HG03520 (cell line): ENCODE results near the gene C22orf42.
"Not testable (repeated sequence)": the region's sequence is repeated elsewhere in the genome, so short reads cannot be mapped to it uniquely, and the experiment has no call there.

Experiments used
- ATAC-seq: cut with Tn5 transposase; IDR thresholded peaks from one replicate; pipeline ENCODE4 v1.9.1; 2021; ENCODE audit warnings: mild to moderate bottlenecking, moderate library complexity; ENCODE audit not compliant: unreplicated experiment

The C22orf42 gene

GRCh38 chr22:32191021-32191420 lies 31.9 kb upstream of the C22orf42 start:
- ATAC-seq, result not testable (repeated sequence)

DNA sequence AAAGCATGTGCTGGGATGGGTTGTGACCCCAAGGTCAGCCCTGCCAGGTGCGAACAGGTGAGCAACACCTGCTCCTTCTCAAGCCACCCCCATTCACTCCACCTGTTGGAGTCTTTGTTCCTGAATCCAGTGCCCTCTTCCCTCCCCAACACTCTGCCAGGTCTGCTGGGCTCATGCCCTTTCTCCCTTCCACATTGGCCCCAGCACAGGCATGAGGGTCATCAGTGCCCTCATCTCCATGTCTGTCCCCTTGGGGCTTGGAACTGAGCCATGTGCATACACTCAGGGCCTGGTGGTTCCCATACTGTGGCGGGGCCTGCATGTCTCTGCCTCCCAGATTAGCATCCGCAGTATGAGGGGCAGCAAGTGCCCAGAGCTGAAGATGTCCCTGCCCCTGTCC lies 26.7 kb upstream of the C22orf42 start:
- no peak for ATAC-seq

DNA sequence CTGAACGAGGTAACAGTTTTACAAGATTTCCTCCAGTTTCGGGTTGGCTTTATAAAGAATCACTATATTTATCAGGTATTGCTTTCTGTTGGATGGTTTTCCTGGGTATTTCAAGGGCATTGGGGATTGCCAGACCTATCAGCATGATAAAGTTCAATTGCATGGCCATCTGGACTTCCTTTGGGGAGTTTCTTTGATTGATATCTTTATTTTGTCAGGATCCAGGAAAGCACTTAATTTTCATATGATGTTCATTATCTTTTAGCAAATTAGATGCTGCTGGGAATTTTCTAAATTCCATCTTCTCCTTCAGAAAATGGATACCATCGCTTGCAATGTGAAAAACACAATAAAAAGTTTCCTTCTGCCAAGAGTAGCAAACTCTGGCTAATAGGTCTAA lies 24.5 kb upstream of the C22orf42 start:
- no peak for ATAC-seq

DNA sequence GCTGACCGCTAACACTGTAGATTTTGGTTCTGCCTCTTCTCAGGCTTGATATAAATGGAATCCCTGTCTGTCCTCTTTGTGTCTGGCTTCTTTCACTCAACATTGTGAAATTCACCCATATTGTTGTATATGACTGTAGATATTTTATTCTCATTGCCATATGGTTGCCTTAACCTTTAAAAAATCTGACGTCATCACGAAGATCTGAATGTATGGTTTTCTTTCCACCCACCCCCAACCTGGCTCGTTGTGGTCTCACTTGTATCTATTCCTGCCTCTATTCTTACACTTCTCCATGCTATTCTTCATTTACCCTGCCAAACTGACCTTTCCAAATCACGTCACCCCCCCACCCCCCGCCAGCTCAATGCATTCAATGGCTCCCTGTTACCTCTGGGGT lies 21.9 kb upstream of the C22orf42 start:
- no peak for ATAC-seq

DNA sequence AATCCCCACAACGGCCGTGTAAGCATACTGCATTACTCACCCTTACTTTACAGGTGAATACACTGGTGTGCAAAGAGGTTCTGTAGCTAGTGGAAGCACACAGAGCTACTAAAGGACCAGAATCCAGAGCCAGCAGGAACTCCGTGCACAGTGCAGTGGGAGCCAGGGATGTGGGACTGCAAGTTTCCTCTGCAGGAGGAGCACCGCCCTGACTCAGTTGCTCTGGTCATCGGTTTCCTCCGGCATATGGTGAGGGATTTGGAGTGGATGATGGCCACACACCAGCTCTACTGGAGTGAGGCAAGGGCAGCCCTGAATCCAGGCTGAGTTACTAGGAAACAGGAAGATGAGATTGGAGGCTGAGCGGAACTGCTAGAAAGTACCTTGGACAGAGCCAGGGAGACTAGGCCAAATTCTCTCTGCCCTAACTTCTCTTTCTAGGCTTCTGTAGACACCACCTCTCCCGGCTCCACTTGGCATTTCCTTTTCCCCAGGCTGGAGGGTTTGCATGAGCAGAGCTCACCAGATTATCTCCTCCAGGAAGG lies 18.2 kb upstream of the C22orf42 start:
- ATAC-seq, result no peak

GRCh38 chr22:32175683-32176644 lies 16.9 kb upstream of the C22orf42 start:
- ATAC-seq, result no peak

- ATAC-seq, result no peak
Observed at GRCh38 chr22:32175115-32175514, 16.0 kb upstream of the C22orf42 start.

- ATAC-seq, result no peak
Observed at GRCh38 chr22:32165681-32166080, 6.6 kb upstream of the C22orf42 start.

DNA sequence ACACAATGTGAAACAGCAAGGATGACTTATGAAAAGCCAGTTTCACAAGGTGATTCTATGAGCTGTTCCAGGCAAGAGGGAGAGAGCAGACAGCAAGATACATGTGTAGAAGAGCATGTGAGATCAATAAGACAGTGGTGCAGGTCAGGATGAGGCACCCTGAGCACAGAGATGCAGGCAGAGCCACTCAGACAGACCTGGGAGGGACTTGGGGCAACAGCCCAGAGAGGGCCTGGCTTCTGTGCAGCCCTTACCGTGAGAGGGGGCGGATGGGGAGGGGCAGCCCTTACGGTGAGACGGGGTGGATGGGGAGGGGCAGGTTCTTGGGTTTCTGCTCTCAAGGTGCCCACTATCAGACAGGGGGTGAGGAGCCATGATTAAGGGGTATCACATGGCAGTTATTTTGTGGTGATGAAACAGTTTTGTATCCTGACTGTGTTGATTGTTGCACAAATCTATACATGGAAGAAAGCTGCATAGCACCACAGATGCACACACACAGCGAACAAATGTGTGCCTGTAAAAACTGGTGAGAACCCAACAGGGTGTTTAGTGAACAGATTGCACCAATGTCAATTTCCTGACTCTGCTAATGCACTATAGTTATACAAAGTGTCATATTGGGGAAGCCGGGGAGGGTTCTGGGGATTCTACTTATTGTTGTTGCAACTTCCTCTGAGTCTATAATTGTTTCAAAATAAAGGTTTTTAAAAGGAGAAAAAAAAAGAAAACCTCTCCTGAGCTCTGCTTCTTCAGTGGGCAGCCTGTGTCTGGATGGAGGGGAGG lies 5.2 kb upstream of the C22orf42 start:
- ATAC-seq, result no peak

DNA sequence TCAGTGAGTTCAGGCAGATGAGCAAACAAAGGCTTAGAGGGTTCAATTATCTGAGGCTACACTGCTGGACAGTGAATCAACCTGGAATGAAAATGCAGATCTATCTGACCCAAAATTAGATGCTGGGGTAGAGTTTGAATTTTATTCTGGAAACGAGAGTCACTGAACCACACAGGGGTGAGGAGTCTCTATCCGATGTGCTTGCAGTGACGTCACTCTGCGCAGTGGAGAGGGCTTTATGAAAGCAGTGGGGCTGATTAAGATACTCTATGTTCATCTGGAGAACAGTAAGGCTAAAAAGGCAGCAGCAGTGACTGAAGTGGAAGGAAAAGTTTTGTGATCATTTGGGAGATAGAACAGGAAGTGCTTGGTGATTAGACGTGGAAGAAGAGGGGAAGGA lies 1.3 kb upstream of the C22orf42 start:
- not testable (repeated sequence) for ATAC-seq

DNA sequence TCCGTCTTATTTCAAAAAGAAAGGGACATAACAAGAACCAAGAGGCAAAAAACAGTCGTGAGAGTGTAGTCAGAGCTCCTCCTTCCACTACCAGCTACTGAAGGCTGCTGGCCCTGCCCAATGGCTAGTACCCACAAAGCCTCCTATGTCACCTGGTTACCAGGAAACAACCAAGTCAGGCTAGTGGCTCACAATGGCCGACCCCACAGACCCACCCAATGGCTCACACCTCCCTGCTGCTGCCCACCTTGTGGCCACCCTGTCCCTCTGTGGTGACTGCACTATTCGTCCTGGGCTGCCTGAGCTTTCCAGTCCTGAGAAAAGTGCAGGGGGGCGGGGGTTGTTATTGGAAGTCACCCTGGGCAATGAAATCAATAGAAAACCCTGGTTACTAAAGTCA lies 1.5 kb downstream of the C22orf42 start:
- not testable (repeated sequence) for ATAC-seq

- not testable (repeated sequence) for ATAC-seq
Observed at GRCh38 chr22:32154727-32155126, 4.4 kb downstream of the C22orf42 start.

- not testable (repeated sequence) for ATAC-seq
Observed at GRCh38 chr22:32151641-32152040, 7.5 kb downstream of the C22orf42 start.

- ATAC-seq, result not testable (repeated sequence)
Observed at GRCh38 chr22:32150647-32151046, 8.5 kb downstream of the C22orf42 start.

DNA sequence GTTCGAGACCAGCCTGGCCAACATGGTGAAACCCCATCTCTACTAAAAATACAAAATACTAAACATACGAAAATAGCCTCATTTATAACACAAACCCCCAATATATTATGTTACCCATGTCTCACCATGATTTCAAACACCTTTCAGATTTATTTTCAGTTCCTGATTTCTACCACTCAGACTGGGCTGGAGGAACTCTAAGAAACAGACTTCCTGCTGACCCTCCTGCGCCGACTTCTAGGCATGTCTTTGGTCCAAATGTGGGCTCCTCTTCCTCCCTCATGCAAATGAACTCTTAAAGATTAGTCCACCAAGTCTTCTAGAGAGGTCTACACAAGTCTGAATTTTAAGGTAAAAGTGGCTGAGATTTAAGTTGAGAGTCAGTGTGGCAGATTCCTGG lies 10.7 kb downstream of the C22orf42 start:
- not testable (repeated sequence) for ATAC-seq

- not testable (repeated sequence) for ATAC-seq
Observed at GRCh38 chr22:32147128-32147527, 12.0 kb downstream of the C22orf42 start.

- ATAC-seq, result no peak
Observed at GRCh38 chr22:32144496-32145274, 14.4 kb downstream of the C22orf42 start.

DNA sequence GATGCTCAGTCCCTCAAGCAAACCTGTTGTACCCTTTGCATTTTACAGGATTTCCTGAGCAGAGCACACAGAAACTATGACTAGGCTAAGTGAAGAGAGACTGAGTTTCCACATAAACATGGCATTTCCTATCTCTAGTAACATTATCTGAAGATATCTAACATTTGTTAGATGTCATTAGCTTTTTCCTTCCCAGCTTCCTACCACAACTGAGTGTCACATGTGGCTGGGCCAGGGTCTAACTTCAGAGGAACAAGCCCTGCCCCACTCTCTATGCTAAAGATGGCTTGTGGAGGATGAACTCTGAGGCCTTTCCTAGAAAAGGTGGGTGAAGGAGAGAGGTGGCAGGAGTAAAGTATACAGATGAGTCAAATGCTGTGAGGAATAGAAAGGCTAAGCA lies 16.5 kb downstream of the C22orf42 start:
- ATAC-seq, result no peak

DNA sequence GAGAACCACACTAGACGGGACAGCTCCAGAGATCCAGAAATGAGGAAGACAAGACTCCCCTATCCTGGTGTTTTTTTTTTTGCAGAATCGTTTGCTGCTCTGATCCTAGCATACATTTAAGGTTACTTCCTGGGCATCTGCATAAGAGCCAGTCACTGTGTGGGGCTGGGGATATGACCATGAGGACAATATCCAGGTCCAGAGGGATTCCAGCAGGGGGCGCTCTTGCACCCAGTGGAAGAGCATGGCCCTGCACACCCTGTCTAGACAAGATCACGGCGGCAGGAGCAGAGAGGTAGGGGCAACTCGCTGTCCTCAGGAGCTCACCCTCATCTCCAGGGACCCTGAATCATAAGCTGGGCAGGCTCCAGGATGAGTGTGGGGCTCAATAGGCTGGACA lies 18.4 kb downstream of the C22orf42 start:
- ATAC-seq, result not testable (repeated sequence)

- not testable (repeated sequence) for ATAC-seq
Observed at GRCh38 chr22:32138576-32138975, 20.5 kb downstream of the C22orf42 start.
